GM18519 (cell line): Measurements from ENCODE around the gene PRKG1.
"Not testable (repeated sequence)": the region's sequence is repeated elsewhere in the genome, so short reads cannot be mapped to it uniquely, and the experiment has no call there.

Experiments
- ATAC-seq: cut with Tn5 transposase; IDR thresholded peaks from one replicate; pipeline ENCODE4 v1.9.1; 2021; ENCODE audit warnings: mild to moderate bottlenecking, moderate library complexity; ENCODE audit not compliant: unreplicated experiment, low FRiP score

The PRKG1 gene

DNA sequence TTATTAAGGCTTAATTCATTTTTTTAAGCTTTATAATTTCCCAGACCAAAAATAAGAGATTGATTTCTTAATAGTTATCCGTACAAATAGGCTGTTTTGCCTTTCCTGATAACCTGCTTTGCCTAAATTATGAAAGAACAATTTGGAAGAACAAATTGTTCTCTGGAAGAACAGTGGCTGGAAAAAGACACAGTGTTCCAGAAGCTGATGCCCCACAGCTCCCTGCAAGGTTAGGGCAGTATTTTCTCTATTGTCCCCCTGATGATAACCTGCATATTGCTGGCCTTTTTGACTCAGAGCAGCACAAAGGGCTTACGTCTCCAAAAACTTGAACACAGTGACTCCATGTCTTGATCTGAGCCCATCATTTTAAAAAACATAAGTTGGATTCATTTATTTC lies 473.7 kb downstream of the PRKG1 start:
- ATAC-seq, result no peak

DNA sequence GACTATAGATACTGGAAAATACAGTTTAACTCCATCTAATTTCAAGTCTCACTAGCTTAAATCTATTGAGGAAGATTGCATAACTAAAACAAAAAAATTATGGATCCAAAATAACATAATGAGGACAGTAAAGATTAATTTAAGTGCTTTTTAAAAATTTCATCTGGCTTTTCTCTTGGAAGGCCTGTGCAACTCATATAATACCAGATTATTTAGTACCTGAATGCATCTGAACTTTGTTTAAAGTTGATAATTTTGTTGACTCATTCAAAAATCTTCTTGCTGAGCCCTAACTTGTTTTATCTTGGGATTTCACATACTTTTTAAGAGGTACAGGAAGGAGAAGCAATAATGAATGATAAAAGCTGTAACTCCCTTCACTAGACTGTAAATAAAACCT lies 478.6 kb downstream of the PRKG1 start:
- ATAC-seq, result no peak

DNA sequence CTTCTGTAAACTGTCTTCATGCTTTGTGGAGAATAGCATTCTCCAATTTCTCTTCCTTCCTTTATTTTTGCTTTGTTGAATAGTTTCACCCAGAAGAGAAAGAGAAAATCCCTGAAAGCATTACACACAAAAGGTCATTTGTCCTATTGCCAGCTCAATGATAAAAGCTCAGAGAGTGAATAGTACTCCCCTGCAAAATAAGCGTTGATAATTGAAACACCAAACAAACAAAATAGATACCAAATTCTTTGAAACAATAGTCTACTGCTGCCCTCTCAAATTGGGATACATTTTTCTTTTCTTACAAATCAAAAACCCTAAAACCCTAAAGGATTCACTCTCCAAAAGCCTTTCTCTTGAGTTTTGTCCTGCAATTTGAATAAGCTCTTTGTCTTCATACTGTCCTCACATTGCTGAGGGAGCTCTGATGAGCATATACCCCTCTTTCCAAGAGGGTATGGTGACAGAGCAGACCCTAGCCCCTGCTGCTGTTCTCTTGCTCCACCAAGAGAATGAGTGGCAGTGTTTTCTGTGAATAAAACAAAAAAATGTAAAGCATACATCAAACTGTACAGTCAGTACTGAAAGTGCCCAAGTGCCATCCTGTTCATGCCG lies 490.7 kb downstream of the PRKG1 start:
- ATAC-seq, result no peak

DNA sequence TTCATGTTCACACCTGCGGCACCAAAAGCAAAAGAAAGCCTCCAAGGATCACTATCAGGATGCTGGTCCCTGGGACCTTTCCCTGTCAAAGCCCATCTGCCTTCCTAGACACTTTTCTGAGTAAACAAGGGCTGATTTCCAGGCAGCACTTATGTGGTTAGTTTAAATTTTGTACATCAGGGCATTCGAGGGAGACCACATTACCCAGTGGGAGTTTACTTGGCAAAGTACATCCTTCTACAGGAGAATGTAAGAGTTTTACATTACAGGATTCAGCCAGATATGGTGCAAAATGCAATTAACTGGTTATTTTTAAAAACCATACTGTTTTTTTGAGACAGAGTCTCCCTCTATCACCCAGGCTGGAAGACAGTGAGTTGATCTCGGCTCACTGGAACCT lies 493.0 kb downstream of the PRKG1 start:
- ATAC-seq, result no peak

DNA sequence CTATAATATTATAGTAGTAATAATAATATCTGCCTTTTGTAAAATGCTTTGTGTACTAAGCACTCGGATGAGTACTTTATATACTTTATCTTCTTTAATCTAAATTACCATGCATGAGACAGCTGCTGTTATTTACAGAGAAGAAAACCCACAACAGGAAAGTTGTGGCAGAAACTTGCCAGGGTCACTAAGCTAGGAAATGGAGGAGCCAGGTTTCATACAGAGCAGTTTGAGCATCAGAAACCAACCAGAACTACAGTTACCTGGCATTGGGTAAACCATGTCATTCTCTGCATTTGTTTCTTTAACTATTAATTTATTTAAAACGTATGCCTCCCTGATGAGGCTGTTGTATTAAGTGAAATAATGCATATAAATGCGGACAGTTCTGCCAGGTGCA lies 495.2 kb downstream of the PRKG1 start:
- no peak for ATAC-seq

DNA sequence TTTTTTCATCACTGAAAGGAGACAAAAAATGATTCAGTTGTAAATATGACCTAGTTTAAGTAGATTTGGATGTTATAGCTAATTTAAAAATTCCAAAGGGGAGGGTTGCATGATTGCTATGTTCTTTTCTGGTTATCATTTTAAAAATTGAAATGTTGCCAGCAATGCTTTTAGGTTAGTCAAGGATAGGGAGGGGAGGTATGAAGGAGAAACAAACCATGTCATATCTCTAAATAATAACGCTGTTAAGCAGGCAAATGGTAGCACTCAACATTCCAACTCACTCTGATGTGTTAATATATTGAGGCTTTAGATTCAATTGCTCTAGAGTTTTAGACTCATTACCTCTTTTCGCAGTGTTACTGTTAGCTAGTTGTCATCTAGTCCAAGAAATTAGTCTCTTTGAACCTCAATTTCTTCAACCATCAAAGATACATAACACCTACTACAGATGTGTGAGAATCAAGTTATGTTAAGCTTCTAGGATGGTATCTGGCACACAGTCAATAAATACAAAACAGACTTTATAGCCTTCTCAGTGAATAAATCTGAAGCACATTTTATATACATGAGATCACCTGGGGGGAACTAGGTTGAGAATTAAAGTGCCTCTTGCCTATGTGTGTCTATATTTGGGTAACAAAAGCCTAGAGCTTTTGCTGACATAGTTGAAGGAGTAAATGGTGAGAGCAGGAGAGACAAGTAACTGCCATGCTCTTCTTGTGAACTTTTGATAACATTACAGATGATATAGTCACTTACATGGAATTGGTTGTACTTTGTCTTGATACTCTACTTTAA lies 500.2 kb downstream of the PRKG1 start:
- no peak for ATAC-seq

DNA sequence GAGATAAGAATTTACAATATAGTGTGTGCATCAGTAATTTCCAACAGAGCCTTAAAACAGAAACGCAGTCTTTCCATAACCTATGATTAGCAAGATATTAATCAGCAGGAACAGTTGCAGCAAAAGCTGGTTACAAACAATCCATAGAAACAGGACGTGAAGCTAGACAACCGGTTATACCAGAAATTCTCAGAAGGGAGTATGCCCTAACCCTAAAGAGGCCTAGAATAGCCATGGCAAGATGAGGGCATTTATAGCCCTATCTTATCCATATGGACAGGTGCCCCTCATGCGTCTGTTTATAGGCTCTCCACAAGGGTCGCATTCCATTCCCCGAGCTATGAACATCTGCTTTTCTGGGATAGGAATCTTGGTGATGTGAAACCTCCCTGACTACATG lies 506.9 kb downstream of the PRKG1 start:
- not testable (repeated sequence) for ATAC-seq

DNA sequence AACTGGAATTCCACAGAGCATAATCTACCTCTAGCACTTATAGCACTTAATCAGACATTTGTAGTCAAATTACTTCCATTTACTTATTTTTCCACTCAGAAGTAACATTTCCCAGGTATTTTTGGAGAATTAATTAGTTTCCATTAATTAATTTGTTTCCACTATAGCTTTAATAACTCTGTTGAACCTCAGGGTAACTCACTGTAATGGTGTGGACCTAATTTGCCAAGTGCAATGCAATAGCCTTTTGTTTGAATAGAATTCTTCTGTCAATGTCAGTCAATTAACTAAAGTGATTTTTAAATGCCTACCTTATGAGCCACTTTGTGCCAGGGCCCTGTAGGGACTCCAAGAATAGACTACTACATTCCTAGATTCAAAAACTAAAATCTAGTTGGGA lies 509.7 kb downstream of the PRKG1 start:
- ATAC-seq, result no peak

DNA sequence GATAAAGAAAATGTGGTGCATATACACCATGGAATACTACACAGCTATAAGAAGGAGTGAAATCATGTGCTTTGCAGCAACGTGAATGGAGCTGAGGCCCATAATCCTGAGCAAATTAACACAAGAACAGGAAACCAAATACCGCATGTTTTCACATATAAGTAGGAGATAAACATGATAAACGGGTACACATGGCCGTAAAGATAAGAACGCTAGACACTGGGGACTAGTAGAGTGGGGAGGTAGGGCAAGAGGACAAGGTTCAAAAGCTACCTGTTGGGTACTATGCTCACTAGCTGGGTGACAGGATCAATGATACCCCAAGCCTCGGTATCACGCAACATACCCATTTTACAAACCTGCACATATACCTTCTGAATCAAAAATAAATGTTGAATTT lies 511.5 kb downstream of the PRKG1 start:
- no peak for ATAC-seq

DNA sequence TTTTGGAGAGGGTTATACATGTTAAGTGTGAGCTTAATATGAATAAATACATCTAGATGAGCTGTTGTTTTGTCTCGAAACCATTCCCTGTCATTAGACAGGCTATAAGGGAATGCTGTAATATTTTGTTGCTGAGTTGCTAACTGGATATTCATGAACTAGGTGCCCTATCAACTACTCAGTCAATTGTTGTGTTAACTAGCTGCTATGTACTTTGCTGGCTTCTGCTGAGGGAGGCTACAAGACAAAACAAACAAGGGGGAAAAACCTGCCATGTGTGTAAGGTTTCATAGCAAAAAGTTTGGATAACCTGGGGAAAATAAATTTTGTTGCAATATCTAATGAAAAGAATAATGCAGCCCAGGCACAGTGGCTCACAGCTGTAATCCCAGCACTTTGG lies 514.7 kb downstream of the PRKG1 start:
- ATAC-seq, result no peak

DNA sequence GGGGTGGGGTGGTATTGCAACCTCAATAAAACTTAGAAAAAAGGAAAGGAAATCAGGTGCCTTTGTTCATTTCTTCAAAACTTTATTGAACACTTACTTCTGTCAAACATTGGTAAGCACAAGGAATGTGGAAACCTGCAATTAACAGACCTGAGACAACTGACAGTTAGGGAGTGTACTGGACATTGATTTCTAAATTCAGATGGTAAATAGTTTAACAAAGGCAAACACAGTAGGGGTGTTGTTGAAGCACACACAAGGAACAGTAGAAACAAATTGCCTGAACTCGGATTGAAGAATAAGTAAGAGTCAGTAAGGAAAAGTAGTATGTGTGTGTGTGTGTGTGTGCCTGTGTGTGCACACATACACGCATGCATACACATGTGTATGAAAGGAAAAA lies 516.5 kb downstream of the PRKG1 start:
- ATAC-seq, result no peak

DNA sequence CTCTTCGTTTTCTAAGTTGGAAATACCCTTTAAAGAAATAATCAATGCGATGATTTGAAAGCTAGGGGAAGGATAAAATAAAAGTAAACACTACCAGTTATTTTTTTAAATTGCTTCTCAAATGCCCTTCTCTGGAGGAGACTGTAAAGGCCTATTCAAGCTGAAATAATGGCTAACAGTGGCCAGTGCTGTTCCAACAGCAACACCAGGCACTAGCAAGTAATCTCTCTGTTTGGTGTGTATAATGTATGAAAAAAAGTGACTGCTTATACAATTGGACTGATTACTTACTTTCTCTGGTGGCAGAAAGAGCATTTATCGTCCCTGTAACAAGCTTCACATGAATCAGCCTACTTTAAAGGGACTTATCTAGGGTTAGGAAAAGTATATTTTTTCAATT lies 522.4 kb downstream of the PRKG1 start:
- ATAC-seq, result no peak

DNA sequence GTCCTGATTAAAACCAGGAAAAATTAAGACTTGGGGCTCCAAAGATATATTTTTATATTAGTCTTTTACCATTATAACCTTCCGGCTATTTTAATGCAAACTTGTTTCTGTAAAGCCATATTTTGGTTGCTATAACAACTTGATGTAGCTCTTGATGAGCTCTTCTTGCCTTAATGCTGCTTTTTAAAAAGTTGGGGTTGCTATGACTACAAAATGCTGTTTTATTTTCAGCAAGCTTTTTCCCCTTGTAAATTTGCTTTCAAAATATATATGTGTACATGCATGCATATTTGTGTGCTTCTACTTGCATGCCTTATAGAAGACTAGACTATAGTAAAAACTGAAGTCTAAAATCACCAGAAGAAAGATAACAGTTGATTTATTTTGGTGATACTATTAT lies 525.4 kb downstream of the PRKG1 start:
- no peak for ATAC-seq

DNA sequence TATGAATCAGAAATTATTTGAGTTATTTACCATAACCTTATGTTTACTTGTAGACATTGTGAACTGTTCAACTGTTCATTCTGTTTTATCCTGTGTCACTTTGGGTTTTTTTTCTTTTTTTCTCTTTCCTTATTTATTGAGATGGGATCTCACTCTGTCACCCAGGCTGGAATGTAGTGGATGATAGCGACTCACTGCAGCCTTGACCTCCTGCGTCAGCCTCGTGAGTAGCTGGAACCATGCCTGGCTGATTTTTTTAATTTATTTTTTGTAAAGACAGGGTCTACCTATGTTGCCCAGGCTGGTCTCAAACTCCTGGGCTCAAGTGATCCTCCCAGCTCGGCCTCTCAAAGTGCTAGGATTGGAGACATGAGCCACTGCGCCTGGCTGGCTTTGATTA lies 528.0 kb downstream of the PRKG1 start:
- no peak for ATAC-seq

DNA sequence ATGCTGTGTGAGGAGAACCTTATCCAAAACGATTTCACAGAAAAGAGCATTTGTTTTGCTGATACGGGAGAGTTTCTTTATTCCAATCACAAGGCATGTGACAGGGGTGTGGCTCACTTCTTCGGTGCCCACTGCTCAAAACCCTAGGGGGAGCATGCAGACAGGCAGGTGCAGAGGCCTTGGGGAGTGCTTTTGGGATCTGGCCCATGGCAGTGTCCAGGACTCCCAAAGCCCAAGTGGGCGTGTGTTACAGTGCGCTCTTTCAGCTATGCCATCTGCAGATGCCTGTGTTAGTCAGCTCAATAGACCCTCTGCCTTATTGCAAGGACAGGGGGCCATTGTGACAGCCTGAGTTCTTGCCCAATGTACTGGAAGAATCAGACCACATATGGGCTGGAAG lies 530.3 kb downstream of the PRKG1 start:
- no peak for ATAC-seq

DNA sequence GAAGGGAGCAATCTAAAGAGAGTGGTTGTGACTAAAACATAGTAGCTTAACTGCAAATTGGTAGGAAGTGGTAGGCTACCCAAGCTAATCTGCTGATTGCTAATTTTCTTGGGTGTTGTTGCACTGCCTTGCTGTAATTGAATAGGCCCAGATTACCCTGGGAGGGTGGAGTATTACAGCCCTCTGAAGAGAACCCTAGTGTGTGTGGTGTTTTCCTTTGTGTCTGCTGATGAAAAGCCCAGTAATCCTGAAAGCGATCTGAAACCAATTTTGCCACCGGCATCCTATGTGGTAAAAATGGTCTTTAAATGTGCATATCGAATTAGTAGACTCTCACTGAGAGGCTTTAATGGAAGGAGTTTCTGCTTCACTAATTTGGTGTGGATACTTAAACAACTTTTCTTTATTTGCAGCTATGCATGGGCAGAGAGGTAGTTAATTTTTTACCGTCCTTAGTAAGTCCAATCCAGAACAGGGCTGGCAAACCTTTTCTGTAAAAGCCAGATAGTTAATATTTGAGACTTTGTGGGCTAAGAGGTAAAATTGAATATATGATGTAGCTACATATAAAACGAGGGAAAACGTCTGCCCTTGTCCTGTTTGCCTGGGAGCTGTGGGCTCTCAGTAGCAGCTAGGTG lies 532.7 kb downstream of the PRKG1 start:
- no peak for ATAC-seq

DNA sequence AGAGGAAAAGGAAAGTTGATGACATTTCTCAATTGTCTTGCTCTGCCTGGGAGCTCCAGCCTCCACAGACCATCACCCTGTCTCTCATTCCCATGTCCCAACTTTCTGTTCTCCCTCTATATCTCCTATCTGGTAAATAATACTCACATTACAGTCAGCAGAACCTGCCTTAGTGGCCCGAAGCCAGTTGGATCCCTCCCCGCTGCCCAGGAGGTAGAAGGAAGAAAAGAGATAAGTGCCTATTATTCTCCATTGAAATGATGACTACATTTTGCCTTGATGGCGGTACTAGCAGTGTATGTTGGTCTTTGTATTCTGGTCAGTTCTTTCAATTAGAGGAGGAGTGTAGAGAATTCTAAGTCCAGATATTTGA lies 533.2 kb downstream of the PRKG1 start:
- ATAC-seq, result no peak

DNA sequence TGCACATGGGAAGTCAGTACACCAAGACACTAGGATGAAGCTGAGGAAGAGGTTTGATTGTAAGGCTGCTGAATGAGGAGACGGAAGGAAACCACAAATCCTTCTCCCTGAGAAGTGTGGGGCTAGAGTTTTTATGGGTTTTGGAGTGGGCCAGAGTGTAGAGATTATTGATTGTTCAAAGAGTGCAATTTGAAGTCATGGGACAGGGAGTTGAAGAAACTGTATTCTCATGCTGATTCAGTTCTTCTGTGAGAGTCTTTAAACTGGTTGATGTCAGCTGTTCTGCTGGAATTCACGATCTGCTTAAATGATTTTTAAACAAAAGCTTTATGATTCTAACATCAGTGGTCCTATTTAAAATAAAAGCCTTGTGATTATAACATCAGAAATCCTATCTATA lies 533.9 kb downstream of the PRKG1 start:
- no peak for ATAC-seq

DNA sequence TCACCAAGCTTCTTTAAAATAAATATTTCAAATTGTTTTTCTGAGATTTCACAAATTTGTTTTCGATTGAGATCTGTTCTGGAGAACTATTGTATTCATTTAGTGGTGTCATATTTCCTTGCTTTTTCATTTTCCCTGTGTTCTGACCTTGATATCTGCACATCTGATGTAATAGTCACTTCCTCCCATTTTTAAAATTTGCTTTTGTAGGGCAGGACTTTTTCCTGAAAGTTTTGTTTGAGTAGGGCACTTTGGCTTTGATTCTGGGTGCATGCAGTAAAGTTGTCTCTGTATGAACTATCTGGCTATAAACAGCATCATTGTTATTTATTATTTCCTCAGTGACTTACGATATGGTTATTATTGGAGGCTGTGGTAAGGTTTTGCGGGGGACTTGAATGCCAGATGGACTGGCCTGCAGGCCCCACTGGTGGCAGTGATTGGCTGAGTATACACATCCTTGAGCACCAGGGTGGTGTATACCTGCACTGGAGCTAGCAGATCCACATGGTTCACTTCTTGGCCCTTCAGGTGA lies 541.5 kb downstream of the PRKG1 start:
- ATAC-seq, result no peak

DNA sequence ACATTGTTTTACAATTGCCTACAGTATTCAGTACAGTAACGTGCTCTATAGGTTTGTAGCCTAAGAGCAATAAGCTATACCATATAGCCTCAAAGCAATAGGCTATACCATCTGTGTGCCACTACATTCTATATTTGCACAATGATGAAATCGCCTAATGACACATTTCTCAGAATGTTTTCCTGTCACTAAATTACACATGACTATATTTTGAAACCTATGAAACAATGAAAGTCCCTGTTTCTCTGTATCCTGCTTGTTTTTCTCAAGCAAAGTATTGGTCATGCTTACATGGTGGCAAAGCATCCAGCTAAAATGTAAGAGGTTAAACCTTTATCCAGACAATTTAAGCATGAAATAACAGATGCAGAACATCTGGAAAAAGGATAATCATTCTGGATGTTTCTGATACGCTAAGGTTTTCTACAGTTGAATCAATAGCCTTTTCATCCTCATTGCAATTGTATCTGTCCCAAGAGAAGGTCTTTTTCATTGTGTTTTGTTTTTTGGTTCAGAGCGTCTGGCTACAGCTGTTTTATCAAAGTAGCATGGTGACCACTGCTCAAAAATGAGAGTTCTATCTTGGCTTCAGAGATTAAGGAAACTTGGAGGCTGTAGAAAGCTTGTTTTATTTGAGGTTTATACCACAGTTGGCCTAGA lies 543.4 kb downstream of the PRKG1 start:
- no peak for ATAC-seq

DNA sequence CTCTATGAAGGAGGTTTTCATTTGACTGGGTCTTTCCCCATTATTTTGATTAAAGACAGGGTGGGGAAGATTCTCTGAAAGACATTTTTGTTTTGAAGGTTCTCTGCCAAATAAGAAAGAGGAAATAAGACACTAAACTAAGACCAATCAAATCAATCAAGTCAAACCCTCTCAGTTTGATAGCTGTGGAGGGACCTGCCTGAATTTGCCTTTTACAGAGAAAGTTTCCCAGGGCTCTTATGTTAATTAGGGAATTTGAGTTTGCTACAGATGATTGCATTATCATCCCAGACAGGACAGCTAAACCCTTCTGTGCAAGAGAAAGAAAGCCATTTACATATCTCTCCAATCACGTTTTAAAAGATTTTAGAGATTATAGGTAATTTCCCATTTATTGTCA lies 545.1 kb downstream of the PRKG1 start:
- ATAC-seq, result no peak
